GM12892 (cell line): ENCODE data around the gene LKAAEAR1.

Source experiments
- POLR2A ChIP-seq: IDR thresholded peaks from 2 replicates; pipeline ENCODE4 v1.6.1; 2011; ENCODE audit warnings: low read depth, low read length, control low read depth
- POLR2AphosphoS5 ChIP-seq: IDR thresholded peaks from 2 replicates; pipeline ENCODE4 v1.6.1; 2011; ENCODE audit warnings: low read depth, low read length, control low read depth
- TAF1 ChIP-seq: IDR thresholded peaks from 2 replicates; pipeline ENCODE4 v1.6.1; 2011; ENCODE audit warnings: low read depth, mild to moderate bottlenecking, control low read depth, low read length, borderline replicate concordance

DNA sequence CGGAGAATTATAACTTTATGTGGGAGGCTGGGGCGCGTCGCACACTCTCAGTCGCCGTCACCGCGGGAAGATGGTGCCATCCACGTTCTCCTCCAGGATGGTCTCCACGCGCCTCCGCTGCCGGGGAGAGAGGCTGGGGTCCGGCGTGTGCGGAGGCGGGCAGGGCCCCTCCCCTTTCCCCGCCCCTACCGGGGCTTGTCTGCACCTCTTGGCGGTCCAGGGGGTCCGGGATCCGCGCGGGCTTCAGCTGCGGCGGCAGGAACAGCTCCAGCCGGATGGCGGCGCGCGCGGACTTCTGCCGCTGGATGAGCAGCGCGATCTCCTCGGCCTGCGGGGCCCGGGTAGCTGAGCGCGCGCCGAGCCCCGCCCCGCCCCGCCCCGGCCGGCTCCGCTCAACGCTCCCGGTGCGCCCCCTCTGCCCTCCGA lies 807 bp downstream of the LKAAEAR1 start:
- TF ChIP-seq POLR2AphosphoS5 (no peak), POLR2A (no peak), TAF1 (no peak)
